GM12878 (cell line): ENCODE results near the gene ITGA1. TPM values are rescaled to one million over a fixed set of nuclear protein-coding genes. Genes with fewer than 3 reads are reported as not detected.

Experiments
- ATAC-seq: fragments of 200-7000 bp; cut with Tn5 transposase; 3 replicates; pipeline ENCODE4 v1.9.1; 2020; ENCODE audit warnings: mild to moderate bottlenecking, moderate library complexity
- BruUV-seq: library from RNA; stranded (reverse); fragments of 400-500 nt; replicated peaks from 2 replicates; lab custom pipeline; 2021; lab: Mats Ljungman, UMichigan
- CTCF ChIA-PET: fragments of 300-600 bp; sonication (Branson Sonifier 250); formaldehyde crosslinking; extraction: SDS; loops from one replicate; lab custom pipeline; 2021; ENCODE audit warnings: inconsistent platforms; lab: Yijun Ruan, JAX
- POLR2A ChIA-PET: fragments of 350-600 bp; formaldehyde crosslinking; extraction: SDS; loops from one replicate; lab custom pipeline; 2021; ENCODE audit warnings: inconsistent platforms; lab: Charles Lee
- RAD21 ChIA-PET: fragments of 300-600 bp; sonication (Branson Sonifier 250); formaldehyde crosslinking; loops from one replicate; lab custom pipeline; 2023; ENCODE audit warnings: antibody characterized with exemption; ENCODE audit not compliant: unreplicated experiment; lab: Charles Lee
- SMC1A ChIA-PET: fragments of 300-600 bp; sonication (Branson Sonifier 250); formaldehyde crosslinking; loops from one replicate; lab custom pipeline; 2023; ENCODE audit not compliant: unreplicated experiment, uncharacterized antibody; lab: Charles Lee
- DNase-seq: peaks from one replicate; pipeline ENCODE4 v3.0.0-alpha.2; 2011; ENCODE audit warnings: low read depth, low spot score
- FAIRE-seq: peaks from 3 replicates; lab custom pipeline; 2011; peaks lifted over from hg19 to GRCh38; lab: Jason Lieb, UNC
- H2AFZ ChIP-seq: 2 replicates; pipeline ENCODE4 v1.6.0; 2011; ENCODE audit warnings: low read depth, low read length, control low read depth; ENCODE audit not compliant: control insufficient read depth
- H3K27ac ChIP-seq: 2 replicates; pipeline ENCODE4 v1.5.1; 2011; ENCODE audit warnings: control low read depth; ENCODE audit not compliant: control insufficient read depth, insufficient read depth
- H3K27me3 ChIP-seq, 2 experiments: replicated peaks in 1 of 2; 2 replicates each; pipeline versions ENCODE4 v1.6.0 to v1.6.1; 2011; ENCODE audit warnings: low read length in 1 of 2; ENCODE audit not compliant: control insufficient read depth in 2 of 2, insufficient read depth in 2 of 2
- H3K36me3 ChIP-seq, 2 experiments: 2 replicates each; pipeline ENCODE4 v1.5.1; 2011; ENCODE audit warnings: low read length in 1 of 2; ENCODE audit not compliant: control insufficient read depth in 2 of 2, insufficient read depth in 2 of 2
- H3K4me1 ChIP-seq: 2 replicates; pipeline ENCODE4 v1.6.1; 2011; ENCODE audit warnings: mild to moderate bottlenecking, low read length, moderate library complexity, mixed read lengths; ENCODE audit not compliant: control insufficient read depth, insufficient read depth
- H3K4me2 ChIP-seq: 2 replicates; pipeline ENCODE4 v1.6.0; 2011; ENCODE audit warnings: control low read depth; ENCODE audit not compliant: control insufficient read depth, insufficient read depth
- H3K4me3 ChIP-seq: fragments of 200-600 bp; sonication (generic); 2 replicates; pipeline ENCODE4 v1.5.1; 2016
- H3K79me2 ChIP-seq: 2 replicates; pipeline ENCODE4 v1.6.0; 2011; ENCODE audit warnings: low read length; ENCODE audit not compliant: control insufficient read depth, insufficient read depth
- H3K9ac ChIP-seq: 2 replicates; pipeline ENCODE4 v1.8.0; 2011; ENCODE audit warnings: low read length, control low read depth, mixed read lengths; ENCODE audit not compliant: control insufficient read depth, insufficient read depth
- H3K9me3 ChIP-seq: replicated peaks from 3 replicates; pipeline ENCODE4 v1.5.1; 2011; ENCODE audit warnings: mild to moderate bottlenecking, low read length; ENCODE audit not compliant: control insufficient read depth, insufficient read depth
- H4K20me1 ChIP-seq: 2 replicates; pipeline ENCODE4 v1.6.0; 2011; ENCODE audit not compliant: control insufficient read depth, insufficient read depth
- DPF2 ChIP-seq: fragments of 450-650 bp; IDR thresholded peaks from 2 replicates; pipeline ENCODE4 v1.6.1; 2017; ENCODE audit warnings: mild to moderate bottlenecking
- EGR1 ChIP-seq, 2 experiments: IDR thresholded peaks; 1 replicate in 1 of 2; 2 replicates in 1 of 2; pipeline ENCODE4 v1.6.1; 2011 to 2012; ENCODE audit warnings: low read depth in 2 of 2, low read length in 2 of 2, borderline replicate concordance in 1 of 2, mild to moderate bottlenecking in 1 of 2, moderate library complexity in 1 of 2
- FOS ChIP-seq: IDR thresholded peaks from 3 replicates; pipeline ENCODE4 v1.6.1; 2011; ENCODE audit warnings: borderline replicate concordance; ENCODE audit not compliant: insufficient read length; ENCODE audit errors: extremely low read depth
- FOXK2 ChIP-seq: fragments of 450-650 bp; IDR thresholded peaks from 2 replicates; pipeline ENCODE4 v1.6.1; 2017; ENCODE audit warnings: mild to moderate bottlenecking, moderate library complexity
- FOXM1 ChIP-seq: IDR thresholded peaks from 2 replicates; pipeline ENCODE4 v1.6.1; 2012; ENCODE audit warnings: low read depth, mild to moderate bottlenecking, inconsistent platforms, low read length, moderate library complexity
- HDGF ChIP-seq: fragments of 450-650 bp; IDR thresholded peaks from 2 replicates; pipeline ENCODE4 v1.6.1; 2016; ENCODE audit warnings: antibody characterized with exemption
- MTA3 ChIP-seq: IDR thresholded peaks from 2 replicates; pipeline ENCODE4 v1.6.1; 2012; ENCODE audit warnings: low read length, inconsistent platforms, borderline replicate concordance
- NFXL1 ChIP-seq: fragments of 450-650 bp; IDR thresholded peaks from 2 replicates; pipeline ENCODE4 v1.6.1; 2017; ENCODE audit warnings: antibody characterized with exemption, mild to moderate bottlenecking, borderline replicate concordance
- NRF1 ChIP-seq: conservative IDR thresholded peaks from 2 replicates; pipeline ENCODE4 v1.6.1; 2011; ENCODE audit warnings: mild to moderate bottlenecking, low read depth, low read length, improper control_type of control experiment
- POLR2AphosphoS2 ChIP-seq: IDR thresholded peaks from 2 replicates; pipeline ENCODE4 v1.6.1; 2011; ENCODE audit warnings: low read depth, mild to moderate bottlenecking, low read length, improper control_type of control experiment, moderate library complexity
- POLR2AphosphoS5 ChIP-seq: IDR thresholded peaks from 2 replicates; pipeline ENCODE4 v1.6.1; 2011; ENCODE audit warnings: mild to moderate bottlenecking, low read length, inconsistent platforms
- RB1 ChIP-seq: fragments of 450-650 bp; formaldehyde crosslinking; IDR thresholded peaks from 2 replicates; pipeline ENCODE4 v1.6.1; 2017; ENCODE audit warnings: mild to moderate bottlenecking, borderline replicate concordance
- SP1 ChIP-seq: IDR thresholded peaks from one replicate; pipeline ENCODE4 v1.6.1; 2011; ENCODE audit warnings: low read depth, low read length
- TARDBP ChIP-seq: IDR thresholded peaks from 2 replicates; pipeline ENCODE4 v1.6.1; 2016; ENCODE audit warnings: borderline replicate concordance
- TBL1XR1 ChIP-seq: IDR thresholded peaks from 2 replicates; pipeline ENCODE4 v1.6.1; 2012; ENCODE audit warnings: low read depth, low read length, improper control_type of control experiment
- WGBS: methylation state at CpG from one replicate; pipeline ENCODE4 v1.1.6; 2016; ENCODE audit warnings: low lambda C conversion rate; ENCODE audit not compliant: insufficient replicate concordance, insufficient coverage; ENCODE audit errors: missing lambda C conversion rate; 5-methylcytosine and 5-hydroxymethylcytosine counted together
- in situ Hi-C: fragments of 300-500 bp; cut with MboI; formaldehyde crosslinking; loops from 9 replicates; pipeline ENCODE4 v1.14.3; 2018; ENCODE audit warnings: mixed read lengths
- intact Hi-C: fragments of 100-400 bp; cut with micrococcal nuclease; formaldehyde crosslinking; loops from one replicate; pipeline ENCODE4 v1.14.2; 2022; ENCODE audit not compliant: unreplicated experiment
- polyA plus RNA-seq, 11 experiments: library from polyadenylated mRNA; depleted of rRNA in 4 of 11; unstranded in 6 of 11; stranded (reverse) in 5 of 11; fragments of >200 nt; fragmentation: Nextera tagmentation in 4 of 11; fragmentation: Illumina TruSeq in 1 of 11; extraction: Ambion mirVana in 4 of 11; extraction: Trizol in 1 of 11; gene quantifications; 1 replicate in 1 of 11; 2 replicates in 10 of 11; pipeline versions ENCODE4 v1.2.1 to v1.2.3, GENCODE V29; 2011 to 2016; ENCODE audit warnings: inconsistent platforms in 2 of 11, missing spikeins in 2 of 11, low read depth in 1 of 11
- total RNA-seq, 4 experiments: library from RNA; depleted of rRNA in 3 of 4; stranded (reverse); fragments of >200 nt in 3 of 4; fragmentation: Illumina TruSeq in 1 of 4; extraction: Trizol in 1 of 4; gene quantifications; 2 replicates each; pipeline versions ENCODE4 v1.2.1 to v1.2.3, GENCODE V29; 2013 to 2021
- TF ChIP-seq, protein P1 (sequence below): IDR thresholded peaks from 2 replicates; pipeline ENCODE4 v1.6.1; 2012; ENCODE audit warnings: low read length, inconsistent platforms
- TF ChIP-seq, protein P2 (sequence below): IDR thresholded peaks from 2 replicates; pipeline ENCODE4 v1.6.1; 2012; ENCODE audit warnings: low read depth, low read length, improper control_type of control experiment
- TF ChIP-seq, protein P3 (sequence below): fragments of 450-650 bp; formaldehyde crosslinking; IDR thresholded peaks from 2 replicates; pipeline ENCODE4 v1.4.0; 2022; ENCODE audit warnings: mild to moderate bottlenecking, moderate library complexity

Gene ITGA1
- total and polyA plus RNA-seq, 10 of the 15 experiments (the other 5 are each of a cell fraction or from before 2014, with no cell fraction given), result 0.02 to 0.56 (median 0.19) TPM

DNA sequence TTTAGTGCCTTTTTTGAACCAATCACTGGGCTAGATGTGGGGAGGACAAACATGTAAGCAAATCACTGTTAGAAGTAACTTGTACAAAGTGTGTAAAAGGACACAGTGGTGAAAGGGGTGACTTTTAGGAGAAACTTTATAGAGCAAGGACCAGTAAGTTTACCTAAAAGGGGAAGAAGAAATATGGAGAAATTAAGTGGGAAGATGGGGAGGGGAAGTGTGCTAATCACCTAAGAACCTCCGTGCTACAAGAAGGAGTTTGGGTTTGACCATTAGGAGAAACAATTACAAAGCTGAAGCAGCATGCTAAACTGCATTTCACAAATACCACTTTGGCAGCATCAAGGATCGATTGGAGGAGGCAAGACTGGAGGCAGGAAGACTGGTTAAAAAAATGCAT lies 17.3 kb downstream of the ITGA1 start (continued):
- TF ChIP-seq, protein P1, sequence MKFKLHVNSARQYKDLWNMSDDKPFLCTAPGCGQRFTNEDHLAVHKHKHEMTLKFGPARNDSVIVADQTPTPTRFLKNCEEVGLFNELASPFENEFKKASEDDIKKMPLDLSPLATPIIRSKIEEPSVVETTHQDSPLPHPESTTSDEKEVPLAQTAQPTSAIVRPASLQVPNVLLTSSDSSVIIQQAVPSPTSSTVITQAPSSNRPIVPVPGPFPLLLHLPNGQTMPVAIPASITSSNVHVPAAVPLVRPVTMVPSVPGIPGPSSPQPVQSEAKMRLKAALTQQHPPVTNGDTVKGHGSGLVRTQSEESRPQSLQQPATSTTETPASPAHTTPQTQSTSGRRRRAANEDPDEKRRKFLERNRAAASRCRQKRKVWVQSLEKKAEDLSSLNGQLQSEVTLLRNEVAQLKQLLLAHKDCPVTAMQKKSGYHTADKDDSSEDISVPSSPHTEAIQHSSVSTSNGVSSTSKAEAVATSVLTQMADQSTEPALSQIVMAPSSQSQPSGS, result no peak
- no peak for TF ChIP-seq FOXK2
- TF ChIP-seq FOXM1, result no peak
- TF ChIP-seq, protein P2, sequence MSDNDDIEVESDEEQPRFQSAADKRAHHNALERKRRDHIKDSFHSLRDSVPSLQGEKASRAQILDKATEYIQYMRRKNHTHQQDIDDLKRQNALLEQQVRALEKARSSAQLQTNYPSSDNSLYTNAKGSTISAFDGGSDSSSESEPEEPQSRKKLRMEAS, result no peak
- TF ChIP-seq, protein P3, sequence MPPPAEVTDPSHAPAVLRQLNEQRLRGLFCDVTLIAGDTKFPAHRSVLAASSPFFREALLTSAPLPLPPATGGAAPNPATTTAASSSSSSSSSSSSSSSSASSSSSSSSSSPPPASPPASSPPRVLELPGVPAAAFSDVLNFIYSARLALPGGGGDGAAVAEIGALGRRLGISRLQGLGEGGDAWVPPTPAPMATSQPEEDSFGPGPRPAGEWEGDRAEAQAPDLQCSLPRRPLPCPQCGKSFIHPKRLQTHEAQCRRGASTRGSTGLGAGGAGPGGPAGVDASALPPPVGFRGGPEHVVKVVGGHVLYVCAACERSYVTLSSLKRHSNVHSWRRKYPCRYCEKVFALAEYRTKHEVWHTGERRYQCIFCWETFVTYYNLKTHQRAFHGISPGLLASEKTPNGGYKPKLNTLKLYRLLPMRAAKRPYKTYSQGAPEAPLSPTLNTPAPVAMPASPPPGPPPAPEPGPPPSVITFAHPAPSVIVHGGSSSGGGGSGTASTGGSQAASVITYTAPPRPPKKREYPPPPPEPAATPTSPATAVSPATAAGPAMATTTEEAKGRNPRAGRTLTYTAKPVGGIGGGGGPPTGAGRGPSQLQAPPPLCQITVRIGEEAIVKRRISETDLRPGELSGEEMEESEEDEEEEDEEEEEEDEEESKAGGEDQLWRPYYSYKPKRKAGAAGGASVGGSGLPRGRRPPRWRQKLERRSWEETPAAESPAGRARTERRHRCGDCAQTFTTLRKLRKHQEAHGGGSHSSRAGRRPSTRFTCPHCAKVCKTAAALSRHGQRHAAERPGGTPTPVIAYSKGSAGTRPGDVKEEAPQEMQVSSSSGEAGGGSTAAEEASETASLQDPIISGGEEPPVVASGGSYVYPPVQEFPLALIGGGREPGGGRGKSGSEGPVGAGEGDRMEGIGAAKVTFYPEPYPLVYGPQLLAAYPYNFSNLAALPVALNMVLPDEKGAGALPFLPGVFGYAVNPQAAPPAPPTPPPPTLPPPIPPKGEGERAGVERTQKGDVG (CRISPR knock-in tag), result no peak
- TF ChIP-seq HDGF, result no peak

DNA sequence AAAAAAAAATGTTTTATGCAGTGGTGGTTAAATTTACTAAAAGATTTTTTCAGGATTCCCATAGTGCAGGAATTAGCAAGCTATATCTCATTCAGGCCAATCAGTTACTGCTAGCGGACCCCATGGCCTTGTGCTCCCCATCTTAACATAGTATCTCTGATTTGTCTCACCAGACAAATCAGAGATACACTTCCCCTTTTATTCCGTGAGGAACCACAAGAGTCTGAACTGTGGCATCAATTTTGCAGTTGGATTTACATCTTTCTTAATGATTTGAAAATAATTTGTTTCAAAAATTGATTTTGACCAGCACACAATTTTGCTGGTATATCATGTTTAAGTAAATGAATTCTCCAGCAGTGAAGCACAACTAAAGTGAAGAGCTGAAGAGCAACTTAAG lies 17.9 kb downstream of the ITGA1 start:
- FAIRE-seq (no peak), ATAC-seq (no peak), DNase-seq (no peak)
- Histone ChIP-seq H3K36me3 (no peaks in the 10 kb centered on the region), H4K20me1 (no peaks in the 10 kb centered on the region), H3K27me3 (no peaks in the 10 kb centered on the region), H3K27ac (no peak overlapping the region), H2AFZ (no peak overlapping the region), H3K9me3 (no peaks in the 10 kb centered on the region), H3K4me1 (0 out of 2 replicates have a peak, but pooled peaks cover 3% of the 10 kb centered on the region), H3K4me3 (no peak overlapping the region), H3K79me2 (peaks cover 34% of the 10 kb centered on the region), H3K9ac (no peak overlapping the region), H3K4me2 (no peak overlapping the region)
- intact Hi-C loops, result no loop called here
- TF ChIP-seq POLR2AphosphoS2, result no peak
- no peak for TF ChIP-seq DPF2
- no peak for TF ChIP-seq TARDBP
- TF ChIP-seq FOS, result no peak
- no peak for TF ChIP-seq NFXL1
- TF ChIP-seq RB1, result no peak
- no peak for TF ChIP-seq SP1
- TF ChIP-seq TBL1XR1, result no peak
- no peak for TF ChIP-seq MTA3
- TF ChIP-seq FOXM1, result no peak
- no peak for TF ChIP-seq EGR1 (IDR thresholded peaks at IDR 0.05; ENCODE audit: borderline replicate concordance in 1 of 2, low read depth in 2 of 2, low read length in 2 of 2)
- TF ChIP-seq NRF1, result no peak
- TF ChIP-seq POLR2AphosphoS5, result no peak
- ChIA-PET CTCF (no interaction called here), RAD21 (no interaction called here), SMC1A (no interaction called here), POLR2A (no interaction called here)
- BruUV-seq, result no TSS peak
- WGBS, result 74% methylated on average over 2 of the region's 2 CpGs
- in situ Hi-C loops, result no loop called here
